Measurements from ENCODE around the gene SLC25A14. TPM values are rescaled to one million over a fixed set of nuclear protein-coding genes. Genes with fewer than 3 reads are reported as not detected.

The SLC25A14 gene
- total RNA-seq, 3 donors from 2014 or later = 8.3 to 12.9 (median 12.7) TPM

GRCh38 chrX:130386408-130386808 is 46.7 kb downstream of the SLC25A14 start:
- no peak for TF ChIP-seq CTCF (IDR thresholded peaks at IDR 0.05)
- no peaks in the 10 kb centered on the region for H3K4me1 ChIP-seq (ENCODE audit: low read depth)
- ATAC-seq (no peak), DNase-seq (no peak)
- H3K9me3 ChIP-seq = no peaks in the 10 kb centered on the region
- H3K36me3 ChIP-seq (ENCODE audit: low read depth) = no peaks in the 10 kb centered on the region
- intact Hi-C loops (cut with DNase I, micrococcal nuclease) = no loop called here
- H3K4me3 ChIP-seq = no peak overlapping the region

GRCh38 chrX:130393451-130394074 is 53.8 kb downstream of the SLC25A14 start:
- Histone ChIP-seq H3K4me1 (ENCODE audit: low read depth) (no peaks in the 10 kb centered on the region), H3K4me3 (no peak overlapping the region), H3K36me3 (ENCODE audit: low read depth) (no peaks in the 10 kb centered on the region), H3K9me3 (no peaks in the 10 kb centered on the region)
- DNase-seq (peak in 2 of 3 donors; percentile 18 to 37), ATAC-seq (peak; percentile 59)
- intact Hi-C loops (cut with DNase I, micrococcal nuclease) = no loop called here
- TF ChIP-seq CTCF (IDR thresholded peaks at IDR 0.05) = no peak

- intact Hi-C loops (cut with DNase I, micrococcal nuclease) = no loop called here
- TF ChIP-seq CTCF (IDR thresholded peaks at IDR 0.05) = no peak
Observed at GRCh38 chrX:130395341-130395740, 55.6 kb downstream of the SLC25A14 start.

GRCh38 chrX:130401415-130402207 is 61.9 kb downstream of the SLC25A14 start, which contains the start of gene RBMX2:
RBMX2 (plus strand) TSS chrX:130401987; CDS start chrX:130402033, 46 bp downstream.
- DNase-seq (peak; percentile 72 to 81 (median 78)), ATAC-seq (peak; percentile 99)
- Histone ChIP-seq H3K4me1 (ENCODE audit: low read depth) (peaks cover 7% of the 10 kb centered on the region), H3K9me3 (no peaks in the 10 kb centered on the region), H3K36me3 (ENCODE audit: low read depth) (no peaks in the 10 kb centered on the region), H3K4me3 (peak within 1 kb of the TSS; percentile 28)
- intact Hi-C loops (cut with DNase I, micrococcal nuclease) = no loop called here
- no peak for TF ChIP-seq CTCF (IDR thresholded peaks at IDR 0.05)

More at GRCh38 chrX:130395341-130395740, 55.6 kb downstream of the SLC25A14 start:
- Histone ChIP-seq H3K9me3 (no peaks in the 10 kb centered on the region), H3K36me3 (ENCODE audit: low read depth) (no peaks in the 10 kb centered on the region), H3K4me1 (ENCODE audit: low read depth) (no peaks in the 10 kb centered on the region), H3K4me3 (no peak overlapping the region)
- no peak for ATAC-seq
- no peak for DNase-seq

- TF ChIP-seq CTCF (IDR thresholded peaks at IDR 0.05) = no peak
Observed at GRCh38 chrX:130402208-130402684, 62.5 kb downstream of the SLC25A14 start.

More at GRCh38 chrX:130402208-130402684, 62.5 kb downstream of the SLC25A14 start:
- Histone ChIP-seq H3K4me3 (peak overlapping the region; percentile 28), H3K4me1 (ENCODE audit: low read depth) (peaks cover 7% of the 10 kb centered on the region), H3K9me3 (no peaks in the 10 kb centered on the region), H3K36me3 (ENCODE audit: low read depth) (no peaks in the 10 kb centered on the region)
- peak; percentile 45 for ATAC-seq
- no peak for DNase-seq
- intact Hi-C loops (cut with DNase I, micrococcal nuclease) = no loop called here
